GM19328 (cell line): ENCODE measurements around the gene NAA25.

Experiments used
- ATAC-seq: cut with Tn5 transposase; IDR thresholded peaks from one replicate; pipeline ENCODE4 v1.9.1; 2021; ENCODE audit warnings: mild to moderate bottlenecking, moderate library complexity; ENCODE audit not compliant: unreplicated experiment

The NAA25 gene

GRCh38 chr12:112108202-112109079 lies at the start of gene NAA25:
Gene NAA25 (minus strand): TSS chr12:112108783. CDS start chr12:112108773, 10 bp downstream.
- peak; percentile 72 for ATAC-seq

- ATAC-seq, result no peak
Observed at GRCh38 chr12:112153893-112154219, 45.3 kb upstream of the NAA25 start.

DNA sequence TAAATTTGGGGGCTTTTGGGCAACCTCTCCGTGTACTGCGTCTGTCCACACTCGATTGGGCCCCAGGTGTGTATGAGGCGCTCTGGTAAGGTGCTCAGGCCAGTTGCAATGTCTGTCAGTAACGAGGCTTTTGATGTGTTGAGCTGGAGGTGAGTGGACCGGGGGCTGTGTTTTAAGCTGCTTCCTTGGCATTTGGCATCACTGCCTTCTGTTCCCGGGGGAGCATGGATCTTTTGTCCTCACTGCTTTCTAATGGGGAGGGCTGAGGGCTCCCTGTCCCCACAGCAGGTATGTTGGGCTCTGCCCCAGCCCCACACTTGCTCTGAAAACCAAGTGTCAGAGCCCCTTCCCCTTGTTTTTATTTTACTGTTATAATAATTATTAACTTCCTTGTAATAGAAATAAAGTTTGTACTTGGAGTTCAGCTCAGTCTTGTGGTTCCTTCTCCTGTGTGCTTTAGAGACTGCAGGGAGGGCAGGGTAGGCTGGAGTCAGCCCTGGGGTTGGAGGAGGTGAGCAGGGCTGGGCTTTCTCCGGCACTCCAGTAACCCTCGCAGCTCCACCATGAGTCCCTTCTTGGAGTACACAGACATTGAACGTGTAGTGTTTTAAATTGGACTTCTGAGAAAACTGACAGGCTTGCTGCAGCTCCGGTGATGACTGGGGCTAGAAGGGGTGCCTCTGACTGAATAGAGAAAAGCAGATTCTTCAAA lies 44.8 kb upstream of the NAA25 start:
- no peak for ATAC-seq

GRCh38 chr12:112151766-112152541 lies 43.4 kb upstream of the NAA25 start:
- ATAC-seq, result no peak

- no peak for ATAC-seq
Observed at GRCh38 chr12:112149596-112149995, 41.0 kb upstream of the NAA25 start.

GRCh38 chr12:112148031-112148513 lies 39.5 kb upstream of the NAA25 start:
- no peak for ATAC-seq

- ATAC-seq, result no peak
Observed at GRCh38 chr12:112146123-112146522, 37.5 kb upstream of the NAA25 start.

GRCh38 chr12:112140728-112141127 lies 32.1 kb upstream of the NAA25 start:
- ATAC-seq, result no peak

- no peak for ATAC-seq
Observed at GRCh38 chr12:112134731-112135130, 26.1 kb upstream of the NAA25 start.

GRCh38 chr12:112133418-112133817 lies 24.8 kb upstream of the NAA25 start:
- ATAC-seq, result no peak

- ATAC-seq, result no peak
Observed at GRCh38 chr12:112131686-112132085, 23.1 kb upstream of the NAA25 start.

GRCh38 chr12:112130441-112130998 lies 21.9 kb upstream of the NAA25 start:
- ATAC-seq, result no peak

DNA sequence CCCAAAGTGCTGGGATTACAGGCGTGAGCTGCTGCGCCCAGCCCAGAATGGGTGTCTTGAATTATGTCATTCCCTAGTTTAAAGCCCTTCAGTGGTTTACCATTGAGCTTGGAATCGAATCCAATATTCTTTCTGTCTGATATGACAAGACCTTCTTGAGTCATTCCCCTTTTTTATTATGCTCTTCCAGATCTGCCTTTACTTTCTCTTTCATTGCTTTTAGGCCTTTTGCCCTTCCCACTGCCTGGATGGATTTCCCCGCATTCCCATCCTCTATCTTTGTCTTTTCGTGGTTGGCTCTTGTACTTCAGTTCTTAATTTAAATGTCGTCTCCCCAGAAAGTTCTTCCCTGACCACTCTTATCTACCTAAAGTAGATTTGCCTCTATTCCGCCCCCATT lies 18.3 kb upstream of the NAA25 start:
- no peak for ATAC-seq

DNA sequence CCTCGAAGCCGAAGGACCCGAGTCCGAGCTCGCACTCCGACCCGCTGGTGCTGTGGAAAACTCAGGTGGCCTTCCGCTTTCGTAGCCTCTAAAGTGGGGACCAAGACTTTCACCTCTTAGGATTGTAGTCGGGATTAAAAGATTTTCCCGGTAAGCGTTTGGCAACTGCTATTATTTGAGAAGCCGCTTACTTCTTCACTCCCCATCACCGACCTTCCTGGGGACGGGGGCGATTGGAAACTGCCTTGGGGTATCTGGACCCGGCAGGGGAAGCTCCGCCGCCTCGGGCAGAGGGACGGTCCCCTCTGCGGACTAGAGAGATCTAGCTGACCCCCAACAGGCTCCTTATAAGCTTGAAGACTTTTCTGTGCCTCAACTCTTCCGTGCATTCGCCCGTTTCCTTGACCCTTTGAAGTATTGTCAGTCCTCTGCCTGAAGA lies 17.4 kb upstream of the NAA25 start:
- no peak for ATAC-seq

- peak; percentile 94 for ATAC-seq
Observed at GRCh38 chr12:112125250-112125999, 16.8 kb upstream of the NAA25 start, which contains the start of gene TRAFD1. Gene TRAFD1 (plus strand): TSS chr12:112125560. CDS start chr12:112130523, 4,963 bp downstream.

DNA sequence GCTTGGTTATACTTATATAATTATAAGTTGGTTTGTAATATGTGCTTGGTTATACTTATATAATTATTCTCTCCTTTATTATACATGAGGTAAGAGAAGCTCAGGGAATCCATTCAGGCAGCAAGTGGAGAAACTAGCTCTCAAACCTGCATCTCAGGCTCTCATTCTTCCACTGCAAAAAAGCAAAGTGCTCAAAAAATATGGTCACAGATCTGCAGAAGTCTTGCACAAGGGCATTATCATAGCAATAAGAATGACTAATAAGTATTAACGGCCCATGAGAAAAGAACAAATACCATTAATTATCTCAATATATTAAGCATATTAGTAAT lies 16.3 kb upstream of the NAA25 start:
- no peak for ATAC-seq

DNA sequence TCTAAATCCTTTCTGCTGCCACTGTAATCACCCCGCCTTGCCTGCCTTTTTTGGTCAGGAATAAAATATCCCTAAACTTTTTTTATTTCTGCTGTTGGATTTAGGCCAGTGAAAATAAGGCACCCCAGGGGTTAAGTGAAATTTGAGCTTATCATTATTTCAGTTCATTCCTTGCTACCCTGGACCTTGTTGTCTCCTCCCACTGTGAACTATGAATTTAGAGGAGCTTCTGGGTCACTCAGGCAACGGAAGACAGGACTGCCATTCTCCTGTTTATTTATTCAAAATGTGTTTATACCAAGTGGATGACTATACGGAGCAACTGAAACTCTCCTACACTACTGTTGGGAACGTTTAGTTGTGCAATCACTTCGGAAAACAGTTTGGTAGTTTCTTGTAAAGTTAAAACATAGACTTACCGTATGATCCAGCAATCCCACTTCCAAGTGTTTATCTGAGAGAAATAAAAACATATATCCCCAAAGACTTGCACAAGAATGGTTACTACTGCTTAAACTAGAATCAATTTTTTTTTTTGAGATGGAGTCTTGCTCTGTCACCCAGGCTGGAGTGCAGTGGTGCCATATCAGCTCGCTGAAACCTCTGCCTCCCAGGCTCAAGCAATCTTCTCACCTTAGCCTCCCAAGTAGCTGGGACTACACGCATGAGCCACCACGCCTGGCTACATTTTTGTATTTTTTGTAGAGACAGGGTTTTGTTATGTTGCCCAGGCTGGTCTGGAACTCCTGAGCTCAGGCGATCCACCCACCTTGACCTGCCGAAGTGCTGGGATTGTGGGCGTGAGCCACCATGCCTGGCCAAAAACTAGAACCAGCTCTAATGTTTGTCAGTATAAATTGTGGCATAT lies 14.5 kb upstream of the NAA25 start:
- ATAC-seq, result no peak

GRCh38 chr12:112121780-112122565 lies 13.4 kb upstream of the NAA25 start:
- ATAC-seq, result no peak

GRCh38 chr12:112117685-112118084 lies 9.1 kb upstream of the NAA25 start:
- ATAC-seq, result no peak
